ENCODE measurements around the gene ECT2. TPM values are rescaled to one million over a fixed set of nuclear protein-coding genes. Genes with fewer than 3 reads are reported as not detected.

Gene ECT2
- total RNA-seq (2021) (98.5 and 102 TPM in 2 replicates), Bru-seq, nascent RNA (percentile 97 among the genes with signal in this experiment), BruChase-seq, experiment 1, labeled RNA remaining after a 2-hour chase (percentile 94 among the genes with signal in this experiment), BruChase-seq, experiment 2, labeled RNA remaining after a 6-hour chase (percentile 93 among the genes with signal in this experiment)
- long read RNA-seq, full-length matches to known transcripts, result 136 of 202 reads
- long read RNA-seq, partial matches to known transcripts, result 15 of 202 reads
- long read RNA-seq, other reads (novel, unspliced or antisense), result 51 of 202 reads

GRCh38 chr3:172750368-172751174 lies at the start of gene ECT2:
TSS of gene ECT2 (plus strand) at chr3:172750726. CDS start at chr3:172754531, 3,805 bp downstream.
- Histone ChIP-seq H3K36me3 (ENCODE audit: insufficient read depth, low read length, poor library complexity, severe bottlenecking) (peaks cover 33% of the 10 kb centered on the region), H3K4me1 (ENCODE audit: insufficient read depth, low read length, poor library complexity, severe bottlenecking) (peaks cover 13% of the 10 kb centered on the region), H3K9me3 (ENCODE audit: low read depth, low read length, poor library complexity, severe bottlenecking) (no peaks in the 10 kb centered on the region), H3K27me3 (replicated peaks; ENCODE audit: insufficient read depth, low read depth, low read length, poor library complexity) (no peaks in the 10 kb centered on the region), H3K27ac (ENCODE audit: low read depth, low read length, poor library complexity, severe bottlenecking) (peak within 1 kb of the TSS; percentile 90), H3K4me3 (ENCODE audit: low read depth, low read length, poor library complexity, severe bottlenecking) (peak within 1 kb of the TSS; percentile 79)
- TF ChIP-seq, protein P1, sequence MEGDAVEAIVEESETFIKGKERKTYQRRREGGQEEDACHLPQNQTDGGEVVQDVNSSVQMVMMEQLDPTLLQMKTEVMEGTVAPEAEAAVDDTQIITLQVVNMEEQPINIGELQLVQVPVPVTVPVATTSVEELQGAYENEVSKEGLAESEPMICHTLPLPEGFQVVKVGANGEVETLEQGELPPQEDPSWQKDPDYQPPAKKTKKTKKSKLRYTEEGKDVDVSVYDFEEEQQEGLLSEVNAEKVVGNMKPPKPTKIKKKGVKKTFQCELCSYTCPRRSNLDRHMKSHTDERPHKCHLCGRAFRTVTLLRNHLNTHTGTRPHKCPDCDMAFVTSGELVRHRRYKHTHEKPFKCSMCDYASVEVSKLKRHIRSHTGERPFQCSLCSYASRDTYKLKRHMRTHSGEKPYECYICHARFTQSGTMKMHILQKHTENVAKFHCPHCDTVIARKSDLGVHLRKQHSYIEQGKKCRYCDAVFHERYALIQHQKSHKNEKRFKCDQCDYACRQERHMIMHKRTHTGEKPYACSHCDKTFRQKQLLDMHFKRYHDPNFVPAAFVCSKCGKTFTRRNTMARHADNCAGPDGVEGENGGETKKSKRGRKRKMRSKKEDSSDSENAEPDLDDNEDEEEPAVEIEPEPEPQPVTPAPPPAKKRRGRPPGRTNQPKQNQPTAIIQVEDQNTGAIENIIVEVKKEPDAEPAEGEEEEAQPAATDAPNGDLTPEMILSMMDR (conservative IDR thresholded peaks at IDR 0.05; ENCODE audit: low read depth, low read length), result peak; percentile 78
- TF ChIP-seq EZH2 (IDR thresholded peaks at IDR 0.05; ENCODE audit: borderline replicate concordance, low read depth, low read length, poor library complexity, severe bottlenecking), result no peak
- POLR2A ChIA-PET (ENCODE audit: low non-redundant PET), result no interaction called here
- CTCF ChIA-PET, result interaction anchor here (0.6 to 1.2 kb wide), 2 partner anchors 54 to 78 kb away, joined by 4 to 6 read pairs; no protein-coding TSS in a partner anchor
- peak; percentile 100 for DNase-seq (ENCODE audit: low spot score)
- BruUV-seq (replicated peaks), result TSS peak; percentile 67
- intact Hi-C loops (cut with micrococcal nuclease; ENCODE audit: unreplicated experiment), result no loop called here

- intact Hi-C loops (cut with micrococcal nuclease; ENCODE audit: unreplicated experiment), result no loop called here
- H3K4me3 ChIP-seq (ENCODE audit: low read depth, low read length, poor library complexity, severe bottlenecking), result no peak overlapping the region
- BruUV-seq (replicated peaks), result no TSS peak
- ChIA-PET POLR2A (ENCODE audit: low non-redundant PET) (no interaction called here), CTCF (interaction anchor here (0.5 kb wide), 1 partner anchor 875 kb away, joined by 3 read pairs; no protein-coding TSS in a partner anchor)
- no peak overlapping the region for H3K27ac ChIP-seq (ENCODE audit: low read depth, low read length, poor library complexity, severe bottlenecking)
- no peaks in the 10 kb centered on the region for H3K36me3 ChIP-seq (ENCODE audit: insufficient read depth, low read length, poor library complexity, severe bottlenecking)
- TF ChIP-seq EZH2 (IDR thresholded peaks at IDR 0.05; ENCODE audit: borderline replicate concordance, low read depth, low read length, poor library complexity, severe bottlenecking), result no peak
- TF ChIP-seq, protein P1 (conservative IDR thresholded peaks at IDR 0.05; ENCODE audit: low read depth, low read length), result no peak
- no peaks in the 10 kb centered on the region for H3K27me3 ChIP-seq (replicated peaks; ENCODE audit: insufficient read depth, low read depth, low read length, poor library complexity)
- H3K4me1 ChIP-seq (ENCODE audit: insufficient read depth, low read length, poor library complexity, severe bottlenecking), result no peaks in the 10 kb centered on the region
- no peaks in the 10 kb centered on the region for H3K9me3 ChIP-seq (ENCODE audit: low read depth, low read length, poor library complexity, severe bottlenecking)
- DNase-seq (ENCODE audit: low spot score), result no peak
These were observed 49.5 kb upstream of the ECT2 start for GRCh38 chr3:172700936-172701455.

DNA sequence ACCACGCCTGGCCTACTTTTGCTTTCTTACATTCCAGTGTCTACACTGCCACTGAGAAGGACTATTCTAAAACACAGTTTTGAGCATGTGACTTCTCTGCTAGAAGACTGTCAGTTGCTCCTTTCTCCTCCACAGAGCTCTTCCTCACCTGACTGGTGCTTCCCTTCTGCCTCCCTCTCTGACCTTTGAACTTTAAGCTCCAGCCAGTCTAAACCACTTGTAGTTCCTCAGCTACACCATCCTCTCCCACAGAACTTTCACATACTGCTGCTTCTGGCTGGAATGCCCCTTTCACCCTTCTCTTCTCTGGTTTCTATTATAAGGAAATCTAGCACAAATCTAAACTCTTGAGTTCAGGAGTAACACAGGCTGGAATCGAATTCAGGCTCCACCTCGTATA lies 48.8 kb upstream of the ECT2 start:
- intact Hi-C loops (cut with micrococcal nuclease; ENCODE audit: unreplicated experiment), result no loop called here
- ChIA-PET CTCF (interaction anchor here (0.7 kb wide), 1 partner anchor 455 kb away, joined by 6 read pairs; no protein-coding TSS in a partner anchor), POLR2A (ENCODE audit: low non-redundant PET) (no interaction called here)
- TF ChIP-seq, protein P1 (conservative IDR thresholded peaks at IDR 0.05; ENCODE audit: low read depth, low read length), result no peak
- no peak for TF ChIP-seq EZH2 (IDR thresholded peaks at IDR 0.05; ENCODE audit: borderline replicate concordance, low read depth, low read length, poor library complexity, severe bottlenecking)
- Histone ChIP-seq H3K36me3 (ENCODE audit: insufficient read depth, low read length, poor library complexity, severe bottlenecking) (no peaks in the 10 kb centered on the region), H3K4me3 (ENCODE audit: low read depth, low read length, poor library complexity, severe bottlenecking) (no peak overlapping the region), H3K27ac (ENCODE audit: low read depth, low read length, poor library complexity, severe bottlenecking) (no peak overlapping the region), H3K27me3 (replicated peaks; ENCODE audit: insufficient read depth, low read depth, low read length, poor library complexity) (no peaks in the 10 kb centered on the region), H3K9me3 (ENCODE audit: low read depth, low read length, poor library complexity, severe bottlenecking) (no peaks in the 10 kb centered on the region), H3K4me1 (ENCODE audit: insufficient read depth, low read length, poor library complexity, severe bottlenecking) (no peaks in the 10 kb centered on the region)
- no TSS peak for BruUV-seq (replicated peaks)
- no peak for DNase-seq (ENCODE audit: low spot score)

Measured in A673 (cell line).